BLaER1 treated with 17β-estradiol and CSF1 and Interleukin-3, amounts not matched to agents 10 nM and 100 nM (cell line): Measurements from ENCODE around the gene HOXC11.

Source experiments
- H3K27ac ChIP-seq, 11 experiments: shearing (Covaris generic); formaldehyde crosslinking; 2 replicates each; pipeline ENCODE4 v1.8.1; 2022
- H3K27me3 ChIP-seq, 11 experiments: shearing (Covaris generic); formaldehyde crosslinking; 2 replicates each; pipeline ENCODE4 v1.8.1; 2022
- H3K36me3 ChIP-seq, 11 experiments: shearing (Covaris generic); formaldehyde crosslinking; 2 replicates each; pipeline ENCODE4 v1.8.1; 2022
- H3K4me1 ChIP-seq, 10 experiments: shearing (Covaris generic); formaldehyde crosslinking; 2 replicates each; pipeline ENCODE4 v1.8.1; 2022
- H3K4me2 ChIP-seq, 11 experiments: shearing (Covaris generic); formaldehyde crosslinking; 2 replicates each; pipeline ENCODE4 v1.8.1; 2022
- H3K4me3 ChIP-seq, 10 experiments: shearing (Covaris generic); formaldehyde crosslinking; 2 replicates each; pipeline ENCODE4 v1.8.1; 2022
- H3K9ac ChIP-seq, 11 experiments: shearing (Covaris generic); formaldehyde crosslinking; 2 replicates each; pipeline ENCODE4 v1.8.1; 2022
- H3K9me3 ChIP-seq, 11 experiments: shearing (Covaris generic); formaldehyde crosslinking; replicated peaks in 1 of 11; 2 replicates each; pipeline ENCODE4 v1.8.1; 2022
- H4K20me1 ChIP-seq, 11 experiments: shearing (Covaris generic); formaldehyde crosslinking; 2 replicates each; pipeline ENCODE4 v1.8.1; 2022
- Cebpa-rat ChIP-seq, 11 experiments: shearing (Covaris generic); IDR thresholded peaks; 2 replicates each; pipeline ENCODE4 v1.8.1; 2022

The HOXC11 gene

DNA sequence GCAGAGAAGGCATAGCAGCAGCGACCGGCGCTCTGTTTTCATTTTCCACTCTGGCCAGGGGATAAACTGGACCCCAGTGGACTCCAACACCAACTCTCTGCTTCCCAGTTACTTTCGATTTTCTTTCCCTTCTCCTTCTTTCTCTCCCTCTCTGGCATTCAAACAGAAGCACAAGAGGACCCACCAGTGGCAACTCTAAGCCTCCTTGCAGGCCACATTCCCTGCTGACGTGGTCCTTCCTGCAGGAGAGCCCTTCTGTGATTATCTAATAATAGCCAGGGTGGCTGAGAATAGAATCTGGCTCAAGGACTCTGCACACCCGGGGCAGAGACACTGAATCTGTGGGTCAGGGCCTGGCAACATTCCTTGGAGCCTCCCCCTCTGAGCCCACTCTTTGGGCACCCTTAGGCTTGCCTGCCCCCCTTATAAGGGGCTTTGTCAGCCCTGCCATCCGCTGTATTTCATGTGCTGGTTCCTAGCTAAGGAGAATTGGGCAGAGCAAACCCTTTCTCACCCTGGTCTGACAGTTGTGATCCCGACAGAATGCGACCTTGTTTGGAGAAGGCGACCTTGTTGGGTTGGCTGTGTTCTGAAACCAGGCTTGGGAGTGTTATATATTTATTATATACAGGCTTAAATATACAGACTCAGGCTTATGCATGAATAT, 47.1 kb downstream of the HOXC11 start:
- Histone ChIP-seq H3K27me3 (peaks cover 100% of the 10 kb centered on the region in 11 experiments), H3K4me1 (no peaks in the 10 kb centered on the region; a peak in 1 of 20 replicates), H3K27ac (no peak overlapping the region), H3K9ac (no peak overlapping the region), H3K9me3 (peaks cover 0 to 18% (median 3%) of the 10 kb centered on the region in 11 experiments; a peak in 6 of 22 replicates), H3K4me3 (no peak overlapping the region), H4K20me1 (peaks cover 0 to 91% (median 75%) of the 10 kb centered on the region in 11 experiments; a peak in 17 of 22 replicates), H3K36me3 (no peaks in the 10 kb centered on the region), H3K4me2 (no peak overlapping the region)
- TF ChIP-seq Cebpa-rat (IDR thresholded peaks at IDR 0.05): no peak

GRCh38 chr12:54020591-54021405, 47.9 kb downstream of the HOXC11 start:
- no peak overlapping the region for H3K27ac ChIP-seq
- peaks cover 0 to 91% (median 73%) of the 10 kb centered on the region in 11 experiments; a peak in 17 of 22 replicates for H4K20me1 ChIP-seq
- H3K4me2 ChIP-seq: no peak overlapping the region
- no peaks in the 10 kb centered on the region; a peak in 1 of 20 replicates for H3K4me1 ChIP-seq
- peaks cover 0 to 13% (median 2%) of the 10 kb centered on the region in 11 experiments; a peak in 5 of 22 replicates for H3K9me3 ChIP-seq
- no peaks in the 10 kb centered on the region for H3K36me3 ChIP-seq
- TF ChIP-seq Cebpa-rat (IDR thresholded peaks at IDR 0.05): no peak
- H3K9ac ChIP-seq: no peak overlapping the region
- H3K27me3 ChIP-seq: peaks cover 100% of the 10 kb centered on the region in 11 experiments
- H3K4me3 ChIP-seq: no peak overlapping the region

DNA sequence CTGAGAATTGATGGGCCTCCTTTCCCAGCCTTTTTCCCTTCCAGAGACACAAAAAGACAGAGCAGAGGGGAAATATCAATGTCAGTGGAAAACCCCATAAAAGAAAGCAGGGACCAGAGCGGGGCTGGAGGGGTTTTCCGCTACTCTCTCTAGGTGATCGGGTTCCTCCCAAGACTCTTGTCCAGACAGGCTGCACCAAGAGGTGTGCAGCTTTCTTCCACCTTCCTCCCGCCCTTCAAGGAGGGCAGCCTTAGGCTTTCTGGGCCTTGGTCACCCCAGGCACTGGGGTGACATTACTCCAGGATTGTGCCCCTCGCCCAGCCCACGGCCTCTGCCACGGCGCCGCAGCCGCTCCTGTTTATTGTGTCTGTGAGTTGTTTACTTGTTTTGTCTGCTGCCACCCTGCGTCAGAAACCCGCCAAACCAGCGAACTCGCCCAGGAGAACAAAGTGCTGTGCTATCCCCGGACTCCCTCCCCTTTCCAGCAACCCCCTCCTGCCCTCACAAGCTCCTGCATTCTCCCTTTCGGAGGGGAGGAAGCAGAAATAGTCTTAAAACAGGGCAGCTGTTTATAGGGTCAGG, 48.6 kb downstream of the HOXC11 start:
- Histone ChIP-seq H3K4me1 (no peaks in the 10 kb centered on the region; a peak in 1 of 20 replicates), H3K27me3 (peaks cover 100% of the 10 kb centered on the region in 11 experiments), H3K4me3 (no peak overlapping the region), H3K4me2 (no peak overlapping the region), H4K20me1 (peaks cover 0 to 93% (median 76%) of the 10 kb centered on the region in 11 experiments; a peak in 17 of 22 replicates), H3K9me3 (peaks cover 0 to 9% (median 0%) of the 10 kb centered on the region in 11 experiments; a peak in 2 of 22 replicates), H3K36me3 (no peaks in the 10 kb centered on the region), H3K9ac (no peak overlapping the region), H3K27ac (no peak overlapping the region)
- TF ChIP-seq Cebpa-rat (IDR thresholded peaks at IDR 0.05): no peak

GRCh38 chr12:54022960-54023884, 50.3 kb downstream of the HOXC11 start:
- H3K4me3 ChIP-seq: no peak overlapping the region
- H3K27me3 ChIP-seq: peaks cover 100% of the 10 kb centered on the region in 11 experiments
- TF ChIP-seq Cebpa-rat (IDR thresholded peaks at IDR 0.05): no peak
- no peak overlapping the region for H3K27ac ChIP-seq
- peaks cover 0 to 95% (median 86%) of the 10 kb centered on the region in 11 experiments; a peak in 17 of 22 replicates for H4K20me1 ChIP-seq
- H3K36me3 ChIP-seq: no peaks in the 10 kb centered on the region
- H3K9ac ChIP-seq: no peak overlapping the region
- 0 out of 22 replicates have a peak, but pooled peaks cover 0 to 3% (median 0%) of the 10 kb centered on the region in 11 experiments for H3K9me3 ChIP-seq
- no peak overlapping the region for H3K4me2 ChIP-seq
- H3K4me1 ChIP-seq: no peaks in the 10 kb centered on the region; a peak in 1 of 20 replicates

- Histone ChIP-seq H4K20me1 (peaks cover 0 to 98% (median 90%) of the 10 kb centered on the region in 11 experiments; a peak in 17 of 22 replicates), H3K27me3 (peaks cover 100% of the 10 kb centered on the region in 11 experiments), H3K4me1 (no peaks in the 10 kb centered on the region), H3K4me3 (no peak overlapping the region), H3K27ac (no peak overlapping the region), H3K9ac (no peak overlapping the region), H3K36me3 (no peaks in the 10 kb centered on the region), H3K9me3 (no peaks in the 10 kb centered on the region), H3K4me2 (no peak overlapping the region)
- no peak for TF ChIP-seq Cebpa-rat (IDR thresholded peaks at IDR 0.05)
These were observed 51.2 kb downstream of the HOXC11 start for GRCh38 chr12:54024127-54024526.

DNA sequence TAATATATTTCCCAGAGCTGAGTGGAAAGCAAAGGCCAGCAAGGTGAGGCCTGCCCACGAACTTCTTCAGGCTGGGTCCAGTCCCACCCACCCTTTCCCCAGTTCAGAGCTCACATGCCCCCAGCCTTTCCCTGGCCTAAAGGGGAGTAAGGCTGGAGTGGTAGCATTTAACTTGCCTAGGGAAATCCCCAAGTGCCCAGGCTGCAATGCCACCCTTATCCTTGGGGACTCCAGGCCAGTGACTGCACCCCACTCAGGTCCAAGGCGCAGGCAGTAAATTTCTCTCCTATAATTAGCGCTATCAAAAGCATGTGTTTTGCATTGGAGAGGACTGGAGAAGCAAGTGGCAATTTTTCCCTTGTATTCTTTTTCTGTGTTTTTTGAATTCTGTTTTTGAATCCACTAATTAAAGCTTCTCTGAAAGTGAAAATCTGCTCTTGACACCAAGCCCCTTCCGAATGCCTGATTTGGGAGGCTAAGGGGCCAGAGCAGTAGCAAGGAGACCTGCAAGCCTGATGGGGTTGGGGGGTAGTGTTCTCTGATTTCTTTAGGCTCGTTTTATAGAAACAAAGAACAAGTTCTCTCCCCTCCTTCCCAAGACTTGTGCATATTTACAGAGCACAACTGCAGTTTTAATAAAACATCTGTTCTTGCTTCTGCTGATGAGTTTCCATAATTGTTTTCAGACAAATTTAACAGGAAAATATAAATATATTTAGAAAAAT, 51.8 kb downstream of the HOXC11 start:
- Histone ChIP-seq H3K4me1 (no peaks in the 10 kb centered on the region), H3K36me3 (no peaks in the 10 kb centered on the region), H3K4me3 (no peak overlapping the region), H3K27ac (no peak overlapping the region), H4K20me1 (peaks cover 0 to 96% (median 87%) of the 10 kb centered on the region in 11 experiments; a peak in 17 of 22 replicates), H3K9ac (no peak overlapping the region), H3K9me3 (no peaks in the 10 kb centered on the region), H3K4me2 (no peak overlapping the region), H3K27me3 (peaks cover 100% of the 10 kb centered on the region in 11 experiments)
- TF ChIP-seq Cebpa-rat (IDR thresholded peaks at IDR 0.05): no peak

DNA sequence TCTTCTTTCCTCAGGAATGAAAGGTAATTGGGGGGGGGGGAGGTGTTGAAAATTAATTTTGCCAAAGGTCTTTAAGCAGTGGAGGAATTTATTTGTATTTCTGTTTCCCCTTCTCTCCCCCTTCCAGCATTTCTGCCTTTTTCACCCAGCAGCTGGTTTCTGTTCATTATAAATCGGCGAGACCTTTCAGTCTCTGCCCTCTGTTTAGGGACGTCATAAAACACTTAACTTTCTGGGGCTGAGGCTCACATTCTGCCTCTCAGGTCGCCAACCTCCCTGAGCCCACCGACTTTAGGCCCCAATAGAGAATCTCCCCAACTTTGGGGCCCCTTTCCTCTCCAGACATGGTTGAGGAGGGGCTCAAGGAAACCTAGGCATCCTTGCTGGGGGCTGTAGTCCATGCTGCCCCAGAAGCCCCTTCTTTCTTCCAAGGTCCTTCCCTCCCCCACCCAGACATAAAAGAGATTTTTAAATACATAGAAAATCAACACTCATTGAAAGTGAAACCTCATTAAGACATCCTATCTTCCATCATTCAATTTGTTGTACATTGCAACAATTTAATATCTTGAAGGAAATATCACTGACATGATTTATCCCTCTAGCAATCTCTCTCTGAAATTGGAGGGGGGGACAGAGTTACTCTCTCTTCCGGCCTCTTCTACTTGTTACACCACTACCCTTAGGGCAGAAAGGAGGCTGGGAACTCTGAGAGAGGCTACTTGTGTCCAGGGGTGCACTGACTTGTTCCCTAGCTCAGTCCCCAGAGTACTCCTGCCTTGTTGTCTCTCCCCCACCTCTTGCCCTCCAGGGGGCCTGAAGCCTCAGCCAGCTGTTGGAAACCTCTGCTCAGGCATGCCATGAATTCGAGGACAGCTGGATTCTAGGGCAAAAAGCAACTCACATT, 52.8 kb downstream of the HOXC11 start:
- Histone ChIP-seq H3K36me3 (no peaks in the 10 kb centered on the region), H3K4me2 (no peak overlapping the region), H3K4me1 (no peaks in the 10 kb centered on the region), H4K20me1 (peaks cover 0 to 95% (median 80%) of the 10 kb centered on the region in 11 experiments; a peak in 17 of 22 replicates), H3K9me3 (peaks cover 0 to 3% (median 0%) of the 10 kb centered on the region in 11 experiments; a peak in 6 of 22 replicates), H3K4me3 (no peak overlapping the region), H3K9ac (no peak overlapping the region), H3K27me3 (peaks cover 100% of the 10 kb centered on the region in 11 experiments), H3K27ac (no peak overlapping the region)
- no peak for TF ChIP-seq Cebpa-rat (IDR thresholded peaks at IDR 0.05)
